HG03196 (cell line): Measurements from ENCODE around the gene DGCR8.
"Not testable (repeated sequence)": the region's sequence is repeated elsewhere in the genome, so short reads cannot be mapped to it uniquely, and the experiment has no call there.

Experiments used
- ATAC-seq: cut with Tn5 transposase; IDR thresholded peaks from one replicate; pipeline ENCODE4 v1.9.1; 2021; ENCODE audit not compliant: unreplicated experiment

The DGCR8 gene

GRCh38 chr22:20065896-20066616 is 14.0 kb upstream of the DGCR8 start:
- no peak for ATAC-seq

- ATAC-seq: no peak
These were observed 13.2 kb upstream of the DGCR8 start for GRCh38 chr22:20066617-20067383.

GRCh38 chr22:20067384-20067682 is 12.7 kb upstream of the DGCR8 start:
- not testable (repeated sequence) for ATAC-seq

GRCh38 chr22:20068640-20069039 is 11.4 kb upstream of the DGCR8 start:
- ATAC-seq: no peak

- ATAC-seq: no peak
These were observed 10.6 kb upstream of the DGCR8 start for GRCh38 chr22:20069331-20070042.

GRCh38 chr22:20071524-20071972 is 8.5 kb upstream of the DGCR8 start:
- no peak for ATAC-seq

- ATAC-seq: no peak
These were observed 3.3 kb upstream of the DGCR8 start for GRCh38 chr22:20076627-20077172.

GRCh38 chr22:20080445-20080775 is 369 bp downstream of the DGCR8 start:
- ATAC-seq: peak; percentile 57

GRCh38 chr22:20080776-20081654 is 974 bp downstream of the DGCR8 start:
- no peak for ATAC-seq

GRCh38 chr22:20083157-20083890 is 3.3 kb downstream of the DGCR8 start:
- ATAC-seq: no peak

GRCh38 chr22:20083891-20084546 is 4.0 kb downstream of the DGCR8 start:
- ATAC-seq: no peak

- no peak for ATAC-seq
These were observed 4.7 kb downstream of the DGCR8 start for GRCh38 chr22:20084547-20085413.

GRCh38 chr22:20085651-20086050 is 5.6 kb downstream of the DGCR8 start:
- ATAC-seq: no peak

- no peak for ATAC-seq
These were observed 6.1 kb downstream of the DGCR8 start for GRCh38 chr22:20086101-20086599.

- ATAC-seq: no peak
These were observed 6.7 kb downstream of the DGCR8 start for GRCh38 chr22:20086763-20087162.

GRCh38 chr22:20087319-20088262 is 7.5 kb downstream of the DGCR8 start:
- ATAC-seq: no peak

GRCh38 chr22:20088263-20088648 is 8.2 kb downstream of the DGCR8 start:
- no peak for ATAC-seq
